CD4-positive, alpha-beta T cell treated with Interleukin-17A for 4 hours (primary cell): ENCODE measurements around the gene DIO3.

Experiments used
- DNase-seq: peaks from one replicate; pipeline ENCODE4 v3.0.0-alpha.2; 2020; ENCODE audit warnings: mixed read lengths

Gene DIO3

DNA sequence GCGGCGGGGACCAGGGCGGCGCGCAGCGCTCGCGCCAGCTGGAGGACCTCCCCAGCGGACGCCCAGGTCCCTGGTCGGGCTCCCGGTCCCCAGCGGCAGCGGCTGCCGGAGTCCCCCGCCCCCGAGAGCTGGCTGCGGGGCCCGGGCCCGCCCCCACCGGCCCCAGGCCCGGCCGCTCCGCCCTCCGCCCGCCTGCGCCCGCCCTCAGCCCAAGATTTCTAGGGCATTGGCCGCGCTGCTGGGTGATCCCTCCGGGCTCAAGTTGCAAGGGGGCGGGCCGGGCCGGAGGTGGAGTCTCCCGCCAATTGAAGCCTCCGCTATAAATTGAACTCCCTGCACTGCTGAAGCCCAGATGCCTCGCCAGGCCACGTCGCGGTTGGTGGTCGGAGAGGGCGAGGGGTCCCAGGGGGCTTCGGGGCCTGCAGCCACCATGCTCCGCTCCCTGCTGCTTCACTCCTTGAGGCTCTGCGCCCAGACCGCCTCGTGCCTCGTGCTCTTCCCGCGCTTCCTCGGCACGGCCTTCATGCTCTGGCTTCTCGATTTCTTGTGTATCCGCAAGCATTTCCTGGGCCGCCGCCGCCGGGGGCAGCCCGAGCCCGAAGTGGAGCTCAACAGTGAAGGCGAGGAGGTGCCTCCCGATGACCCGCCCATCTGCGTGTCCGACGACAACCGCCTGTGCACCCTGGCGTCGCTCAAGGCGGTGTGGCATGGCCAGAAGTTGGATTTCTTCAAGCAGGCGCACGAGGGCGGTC lies at the start of gene DIO3:
Gene DIO3 (plus strand): TSS at position 351 of the 752 bp plus-strand sequence.
- no peak for DNase-seq

DNA sequence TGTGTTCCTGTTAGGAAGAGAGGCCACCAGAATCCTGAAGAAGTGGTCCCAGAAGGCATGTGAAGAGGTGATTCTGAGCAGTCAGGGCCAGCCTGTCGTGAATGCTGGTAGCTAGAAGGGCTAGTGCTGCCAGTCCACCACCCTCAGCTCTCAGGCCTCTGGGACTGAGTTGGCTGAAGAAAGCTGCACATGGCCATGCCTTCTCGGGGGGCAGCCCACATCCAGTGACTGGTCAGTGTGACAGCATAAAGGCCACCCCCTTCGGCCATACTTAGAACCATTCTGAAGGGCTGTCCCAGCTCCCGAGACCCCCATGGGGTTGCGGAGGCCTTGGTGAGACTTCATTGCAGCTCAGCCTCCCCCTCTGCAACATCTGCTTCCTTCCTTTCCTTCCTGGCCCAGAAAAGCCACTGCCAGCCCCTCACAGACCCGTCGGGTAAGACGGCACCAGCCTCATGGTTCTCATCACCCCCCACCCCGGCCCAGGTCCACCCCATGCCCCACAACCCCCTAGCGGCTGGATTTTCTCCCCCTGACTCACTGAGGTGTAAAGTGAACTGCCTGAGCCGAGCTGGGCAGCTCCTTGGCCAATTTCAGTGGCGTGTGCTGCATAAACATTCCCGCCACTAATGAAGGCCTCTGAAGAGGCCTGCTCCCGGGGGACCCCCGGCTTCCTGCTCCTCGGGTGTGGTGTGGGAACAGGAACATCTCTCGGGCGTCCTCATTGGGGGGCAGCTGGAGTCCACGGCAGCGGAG lies 49.5 kb upstream of the DIO3 start:
- no peak for DNase-seq

DNA sequence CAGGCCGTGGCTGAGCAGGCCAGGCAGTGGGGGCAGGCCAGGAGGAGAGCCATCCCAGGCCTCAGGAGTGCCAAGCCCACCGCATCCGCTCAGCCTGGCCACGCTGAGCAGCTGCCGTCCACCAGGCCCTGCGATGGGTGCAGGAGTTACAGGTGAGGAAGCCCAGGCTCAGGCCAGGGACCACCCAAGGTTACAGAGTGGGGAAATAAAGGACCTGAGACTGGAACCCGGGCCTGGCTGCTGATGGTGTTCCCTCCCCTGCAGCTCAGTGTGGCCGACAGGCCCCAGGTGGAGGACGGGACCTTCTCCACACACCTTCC lies 49.0 kb upstream of the DIO3 start:
- DNase-seq = no peak

DNA sequence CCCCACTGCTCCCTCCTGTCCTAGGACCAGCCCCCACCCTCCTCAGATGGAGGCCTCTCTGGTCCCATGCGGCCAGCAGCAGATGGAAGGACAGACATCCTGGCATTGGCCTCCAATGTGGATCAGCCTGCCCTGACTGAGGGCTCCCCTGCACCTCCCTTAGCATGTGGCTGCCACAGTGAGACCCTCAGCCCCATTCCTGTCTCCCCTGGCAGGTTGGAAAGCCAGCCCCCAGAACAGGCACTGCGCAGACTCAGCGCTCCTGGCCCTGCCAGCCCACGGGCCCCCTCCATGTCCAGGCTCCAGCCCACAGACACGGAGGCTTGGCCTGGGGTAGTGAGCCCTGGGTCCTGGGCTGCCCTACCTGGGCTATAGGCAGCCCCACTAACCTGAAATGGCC lies 47.2 kb upstream of the DIO3 start:
- no peak for DNase-seq

DNA sequence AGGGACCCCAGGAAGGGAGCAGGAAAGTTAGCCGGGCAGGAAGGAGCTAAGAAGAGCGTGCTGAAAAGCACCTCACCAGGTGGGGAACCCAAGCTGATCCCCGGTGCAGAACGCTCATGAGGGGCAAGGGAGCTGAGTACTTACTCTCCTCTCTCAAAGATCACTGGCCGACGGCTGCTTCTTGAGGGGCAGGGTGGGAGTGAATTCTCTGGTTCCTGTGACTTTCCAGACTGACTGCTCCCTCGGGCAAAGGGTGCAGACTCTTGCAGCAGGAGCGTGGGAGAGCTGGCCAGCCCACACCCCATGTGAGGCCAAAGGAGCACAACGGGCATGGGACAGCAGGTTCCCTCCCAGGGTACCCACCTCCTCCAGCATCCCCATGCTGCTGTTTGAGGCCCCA lies 44.9 kb upstream of the DIO3 start:
- no peak for DNase-seq

DNA sequence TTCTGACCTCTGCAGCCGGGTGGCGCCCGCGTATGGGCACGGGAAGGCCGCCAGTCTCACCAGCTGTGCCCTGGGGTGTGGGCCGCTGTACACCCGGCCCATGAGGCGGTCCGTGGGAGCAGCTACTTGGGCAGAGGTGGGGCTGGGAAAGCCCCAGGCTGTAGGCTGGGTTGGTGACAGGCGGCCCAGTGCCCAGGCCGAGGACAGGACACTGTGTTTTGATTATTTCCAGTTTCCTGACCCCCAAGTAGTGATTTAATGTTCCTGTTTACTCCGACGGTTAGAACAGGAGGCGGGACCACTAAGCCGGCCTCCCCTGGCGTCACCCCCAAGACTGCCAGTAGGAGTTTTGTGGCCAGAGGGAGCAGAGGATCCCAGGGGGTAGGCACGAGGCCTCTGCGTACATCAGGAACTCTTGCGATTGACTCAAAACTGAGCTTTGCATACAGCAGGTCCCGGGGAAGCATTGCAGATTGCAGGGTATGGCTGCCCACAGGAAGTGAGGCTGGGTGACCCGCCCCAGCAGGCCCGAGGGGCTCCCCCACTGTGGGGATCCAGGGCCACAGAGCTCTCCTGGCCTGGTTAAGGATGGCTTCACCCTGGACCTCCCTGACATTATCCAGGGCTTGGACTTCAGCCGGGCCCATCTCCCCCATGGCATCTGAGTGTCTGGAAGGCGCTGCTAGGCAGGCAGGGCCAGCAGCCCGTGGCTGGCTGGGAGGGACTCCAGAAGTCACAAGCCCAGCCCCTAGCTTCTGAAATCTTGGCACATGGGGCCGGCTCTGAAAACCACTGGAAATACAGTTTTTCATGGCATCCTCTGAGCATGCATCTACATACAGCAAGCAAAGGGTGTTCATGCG lies 42.5 kb upstream of the DIO3 start:
- DNase-seq = no peak

DNA sequence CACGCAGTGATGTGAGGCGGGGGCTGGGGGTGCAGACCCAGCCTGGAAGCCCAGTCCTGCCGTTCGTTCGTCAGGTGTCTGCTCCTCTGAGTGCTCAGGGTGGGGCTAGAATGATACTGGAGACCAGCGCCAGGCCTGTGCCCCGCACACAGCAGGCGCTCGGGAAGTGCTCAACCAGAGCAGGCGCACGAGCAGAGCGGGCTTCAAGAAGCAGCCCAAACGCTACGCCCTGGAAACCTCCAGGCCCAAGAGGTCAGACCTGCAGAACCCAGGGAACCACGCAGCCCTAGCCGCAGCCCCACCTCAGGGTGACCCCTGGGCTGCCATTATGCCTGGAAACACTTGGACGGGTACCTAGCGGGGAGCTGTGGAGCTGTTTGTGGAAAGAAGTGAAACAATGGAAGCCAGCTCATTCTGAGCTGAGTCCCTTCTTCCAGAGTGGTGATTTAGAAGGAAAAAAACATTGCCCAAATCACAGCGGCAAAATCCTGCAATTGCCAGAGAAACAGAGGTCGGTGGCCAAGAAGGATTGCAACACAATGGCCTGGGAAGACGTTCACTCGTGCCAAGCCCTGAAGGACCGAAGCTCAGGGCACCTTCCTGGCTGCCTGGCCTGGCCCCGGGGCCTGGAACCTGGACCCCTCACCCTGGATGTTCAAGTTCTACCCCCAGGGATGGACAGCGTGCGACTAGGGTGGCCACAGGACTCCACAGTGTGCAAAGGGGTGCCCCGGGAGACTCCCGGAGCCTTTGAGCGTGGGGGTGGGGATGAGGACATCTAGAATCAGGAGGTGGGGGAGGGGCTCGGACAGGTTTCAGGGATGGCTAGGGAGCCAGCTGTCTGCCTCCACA lies 40.4 kb upstream of the DIO3 start:
- DNase-seq = no peak

DNA sequence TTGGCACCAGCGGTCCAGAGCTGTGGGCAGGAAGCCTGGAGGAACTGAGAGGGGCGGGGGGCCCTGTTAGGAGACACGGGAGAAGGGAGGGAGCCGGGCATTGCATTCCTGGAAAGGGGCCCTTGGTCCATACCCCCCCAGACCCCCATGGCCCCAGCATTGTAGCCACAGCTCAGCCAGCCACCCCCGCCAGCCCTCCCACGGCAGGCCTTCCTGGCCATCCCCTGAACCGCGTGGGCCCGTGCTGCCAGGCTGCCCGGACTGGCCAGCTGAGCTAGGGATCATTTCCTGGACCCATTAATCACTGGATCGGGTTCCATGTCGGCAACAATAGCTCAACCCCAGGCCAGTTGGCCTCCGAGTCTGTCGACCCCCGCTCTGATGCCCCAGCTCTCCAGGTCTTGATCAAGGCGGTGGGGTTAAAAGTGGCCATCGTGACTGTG lies 39.8 kb upstream of the DIO3 start:
- no peak for DNase-seq

DNA sequence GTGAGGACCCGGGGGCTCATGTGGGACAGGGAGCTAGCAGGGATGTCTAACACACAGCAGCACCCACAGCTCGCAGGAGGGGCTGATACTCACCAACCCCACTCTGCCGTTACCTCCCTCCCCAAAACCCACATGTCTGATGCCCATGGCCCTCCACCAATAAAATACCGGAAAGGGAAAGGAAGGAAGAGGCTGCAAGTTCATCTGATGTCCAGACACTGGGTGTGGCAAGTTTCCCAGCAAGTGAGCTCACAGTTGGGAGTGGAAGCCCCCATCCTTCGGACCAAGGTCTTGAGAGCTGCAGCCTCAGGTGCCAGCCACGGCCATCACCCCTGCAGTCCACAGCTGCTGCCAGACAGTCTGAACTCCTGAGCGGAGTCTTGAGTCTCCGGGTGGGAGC lies 39.3 kb upstream of the DIO3 start:
- no peak for DNase-seq

DNA sequence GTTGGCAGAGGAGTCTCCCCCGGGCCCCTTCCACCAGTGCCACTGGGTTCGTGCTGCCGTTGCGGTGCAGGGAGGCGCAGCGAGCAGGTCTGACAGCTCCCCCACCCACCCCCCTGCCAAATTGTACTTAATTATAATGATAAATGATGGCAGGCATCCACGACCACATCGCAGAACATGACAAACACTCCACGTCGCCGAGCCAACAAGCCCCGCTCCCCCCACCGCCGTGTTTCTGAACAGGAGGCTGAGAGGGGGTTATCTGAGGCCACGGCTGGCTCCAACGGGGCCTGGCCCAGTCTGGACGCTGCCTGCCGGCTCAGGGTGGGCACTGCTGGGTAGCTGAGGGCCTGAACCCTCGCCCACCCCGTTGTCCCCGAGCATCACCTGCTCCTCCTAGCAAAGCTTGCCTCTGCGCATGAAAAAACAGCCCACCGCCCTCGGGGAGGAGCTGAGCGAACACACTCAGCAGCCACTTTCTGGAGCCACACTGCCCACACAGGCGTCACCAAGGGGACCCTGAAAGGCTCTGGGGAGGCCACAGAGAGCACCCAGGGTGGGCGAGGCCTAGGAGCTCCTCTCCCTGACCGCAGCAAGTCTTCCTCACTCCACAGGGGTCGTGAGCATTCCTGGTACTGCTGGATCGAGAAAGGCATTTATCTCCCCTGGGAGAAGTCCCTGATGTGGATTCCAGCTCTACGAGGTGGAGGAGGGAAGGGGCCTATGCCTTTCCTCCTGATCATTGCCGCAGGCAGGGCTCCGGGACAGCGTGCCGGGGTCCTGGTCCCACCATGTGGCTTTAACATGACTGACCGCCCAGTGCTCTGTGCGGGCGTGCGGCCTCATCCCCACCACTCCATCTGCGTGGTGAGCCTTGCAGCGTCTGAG lies 35.4 kb upstream of the DIO3 start:
- DNase-seq = no peak

DNA sequence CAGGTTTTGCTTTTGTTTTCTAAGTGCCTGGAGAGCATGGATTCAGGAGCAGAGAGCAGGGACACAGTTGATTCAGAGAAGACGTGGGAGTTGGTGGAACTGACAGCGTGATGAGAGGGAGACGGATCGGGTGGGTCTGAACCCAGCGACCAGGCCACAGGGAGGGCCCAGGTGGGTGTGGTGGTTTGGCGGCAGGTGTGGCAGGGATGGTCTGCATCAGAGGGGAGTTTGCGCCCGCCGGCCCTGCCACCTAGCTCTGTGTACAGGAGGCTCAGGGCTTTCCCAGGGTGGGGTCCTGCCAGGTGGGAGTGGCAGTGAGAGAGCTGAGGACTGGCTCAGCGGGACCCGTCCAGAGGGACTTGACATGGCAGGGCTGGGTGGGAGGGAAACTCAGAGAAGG lies 33.3 kb upstream of the DIO3 start:
- DNase-seq = no peak

DNA sequence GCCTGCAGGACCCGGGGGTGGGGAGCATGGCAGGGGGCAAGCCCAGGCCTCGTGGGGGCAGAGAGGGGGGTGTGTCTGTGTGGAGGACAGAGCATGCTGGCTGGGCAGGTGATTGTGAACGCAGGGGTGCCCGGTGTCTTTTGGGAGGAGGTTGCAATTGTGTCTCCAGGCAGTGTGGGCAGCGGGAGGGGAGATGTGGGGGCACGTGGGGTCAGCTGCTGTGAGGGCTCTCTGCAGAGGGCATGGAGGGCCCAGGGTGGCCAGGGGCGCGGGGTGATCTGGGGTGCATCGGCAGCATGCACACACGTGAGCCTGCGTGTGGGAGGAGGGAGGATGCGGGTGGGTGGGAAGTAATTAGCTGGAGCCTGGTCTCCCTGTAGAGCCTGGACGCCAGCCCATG lies 32.2 kb upstream of the DIO3 start:
- DNase-seq = no peak

DNA sequence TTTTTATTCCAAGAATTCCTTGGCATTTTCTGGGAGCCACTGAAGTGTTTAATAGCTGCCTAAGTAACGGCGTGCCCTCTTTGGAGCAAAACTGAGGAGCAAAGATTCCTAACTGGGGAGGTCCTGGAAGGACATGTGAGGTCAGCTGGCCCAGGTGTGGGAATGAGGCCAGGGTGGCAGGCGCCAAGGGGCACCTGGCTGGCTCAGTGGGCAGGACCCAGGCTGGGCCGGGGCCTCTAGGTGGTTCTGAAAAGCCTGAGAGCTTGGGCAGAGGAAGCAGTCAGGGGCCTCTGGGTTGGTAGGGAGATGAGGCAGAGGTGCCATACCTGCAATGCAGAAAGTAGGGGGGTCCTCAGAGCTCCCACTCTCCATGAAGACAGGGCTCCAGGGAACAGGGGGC lies 27.1 kb upstream of the DIO3 start:
- DNase-seq = no peak

DNA sequence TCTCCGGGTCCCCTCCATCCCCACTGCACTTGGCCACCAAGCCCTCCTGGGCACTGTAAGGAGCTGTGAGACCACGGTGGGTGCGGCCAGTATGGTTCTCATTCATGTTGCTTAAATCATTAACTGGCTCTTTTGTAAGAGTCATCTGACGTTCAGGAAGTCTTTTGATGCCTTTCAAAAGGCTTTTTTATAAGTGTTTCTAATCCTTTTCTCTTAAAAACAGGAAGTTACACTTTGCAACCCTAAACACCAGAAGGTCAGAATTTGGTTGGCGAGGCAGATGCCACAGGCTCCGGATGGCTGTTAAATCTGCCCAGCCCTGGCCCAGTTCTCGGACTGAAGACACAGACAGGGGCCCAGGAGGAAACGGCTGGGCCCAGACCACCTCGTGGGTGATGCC lies 26.1 kb upstream of the DIO3 start:
- no peak for DNase-seq

DNA sequence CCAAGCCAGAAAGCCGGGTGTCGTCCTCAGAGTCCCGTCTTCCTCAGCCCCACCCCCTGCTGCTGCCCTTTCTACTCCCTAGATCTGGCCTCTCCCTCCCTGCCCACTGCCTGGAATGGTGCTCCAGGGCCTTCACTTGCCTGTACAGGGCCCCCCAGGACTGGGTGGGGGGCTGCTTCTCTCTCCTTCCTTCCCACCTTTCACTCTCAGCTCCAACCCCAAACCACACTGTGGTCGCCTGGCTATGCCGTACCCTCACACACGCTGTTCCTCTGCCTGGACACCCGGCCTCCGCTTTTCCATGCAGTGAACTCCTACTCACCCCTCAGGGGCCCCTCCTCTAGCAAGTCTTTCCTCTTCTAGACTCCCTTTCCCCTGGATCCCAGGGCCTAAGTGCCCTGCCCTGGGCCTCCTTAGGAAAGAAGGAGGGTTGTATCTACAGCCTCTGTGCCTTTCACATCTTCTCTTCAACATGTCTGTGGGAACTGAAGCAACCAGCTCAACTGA lies 25.5 kb upstream of the DIO3 start:
- no peak for DNase-seq

DNA sequence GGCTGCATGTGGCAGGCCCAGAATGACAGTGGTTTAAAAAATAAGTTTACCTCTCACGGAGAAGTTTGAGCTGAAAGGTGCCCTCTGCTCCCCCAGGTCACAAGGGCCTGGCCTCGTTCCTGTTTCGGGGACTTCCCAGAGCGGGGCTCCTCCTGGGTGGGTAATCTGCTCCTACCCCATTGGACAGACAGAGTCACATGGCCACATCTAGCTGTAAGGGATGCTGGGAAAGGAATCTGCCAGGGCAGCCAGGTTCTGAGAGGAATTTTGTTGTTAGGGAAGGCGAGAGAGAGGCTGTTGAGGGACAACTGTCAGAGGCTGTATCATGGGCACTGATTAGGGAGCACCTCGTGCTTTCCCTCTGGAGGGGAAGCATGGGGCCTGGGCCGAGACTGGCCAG lies 24.0 kb upstream of the DIO3 start:
- DNase-seq = no peak

DNA sequence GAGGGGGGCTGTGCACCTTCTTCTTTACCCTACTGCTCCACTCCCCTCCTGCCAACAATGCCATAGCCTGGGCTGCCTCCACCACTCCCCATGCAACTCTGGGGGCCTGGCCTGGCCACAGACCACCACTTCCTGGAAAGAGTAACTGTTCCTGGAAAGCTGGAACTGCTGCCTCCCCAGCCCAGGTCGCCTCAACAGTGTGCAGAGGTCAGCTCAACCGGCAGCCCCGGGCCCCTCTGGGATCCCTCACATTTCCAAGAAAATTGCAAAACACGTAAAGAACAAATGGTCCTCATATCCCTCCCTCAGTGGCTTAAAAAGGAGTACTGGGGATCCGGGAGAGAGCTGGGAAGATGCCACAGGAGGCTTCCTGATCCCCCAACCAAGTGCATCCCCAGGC lies 22.4 kb upstream of the DIO3 start:
- no peak for DNase-seq

DNA sequence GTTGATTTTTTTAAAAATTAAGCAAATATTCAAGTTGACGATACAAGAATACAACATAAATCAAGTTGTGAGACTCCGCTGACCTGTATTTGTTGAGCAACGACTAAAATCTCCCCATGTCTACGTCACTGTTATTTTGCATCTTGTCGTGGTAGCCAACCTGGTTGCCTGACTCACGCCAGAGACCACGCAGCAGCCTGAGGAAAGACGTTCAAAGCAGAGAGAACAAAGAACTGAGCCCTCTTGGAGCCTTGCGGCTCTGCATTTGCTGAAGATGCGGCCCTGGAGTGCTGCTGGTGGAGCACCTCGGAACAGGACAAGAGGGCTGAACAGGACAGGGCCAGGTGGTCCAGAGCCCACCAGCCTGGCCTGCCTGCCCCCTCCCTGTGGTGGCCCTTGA lies 21.4 kb upstream of the DIO3 start:
- DNase-seq = no peak

DNA sequence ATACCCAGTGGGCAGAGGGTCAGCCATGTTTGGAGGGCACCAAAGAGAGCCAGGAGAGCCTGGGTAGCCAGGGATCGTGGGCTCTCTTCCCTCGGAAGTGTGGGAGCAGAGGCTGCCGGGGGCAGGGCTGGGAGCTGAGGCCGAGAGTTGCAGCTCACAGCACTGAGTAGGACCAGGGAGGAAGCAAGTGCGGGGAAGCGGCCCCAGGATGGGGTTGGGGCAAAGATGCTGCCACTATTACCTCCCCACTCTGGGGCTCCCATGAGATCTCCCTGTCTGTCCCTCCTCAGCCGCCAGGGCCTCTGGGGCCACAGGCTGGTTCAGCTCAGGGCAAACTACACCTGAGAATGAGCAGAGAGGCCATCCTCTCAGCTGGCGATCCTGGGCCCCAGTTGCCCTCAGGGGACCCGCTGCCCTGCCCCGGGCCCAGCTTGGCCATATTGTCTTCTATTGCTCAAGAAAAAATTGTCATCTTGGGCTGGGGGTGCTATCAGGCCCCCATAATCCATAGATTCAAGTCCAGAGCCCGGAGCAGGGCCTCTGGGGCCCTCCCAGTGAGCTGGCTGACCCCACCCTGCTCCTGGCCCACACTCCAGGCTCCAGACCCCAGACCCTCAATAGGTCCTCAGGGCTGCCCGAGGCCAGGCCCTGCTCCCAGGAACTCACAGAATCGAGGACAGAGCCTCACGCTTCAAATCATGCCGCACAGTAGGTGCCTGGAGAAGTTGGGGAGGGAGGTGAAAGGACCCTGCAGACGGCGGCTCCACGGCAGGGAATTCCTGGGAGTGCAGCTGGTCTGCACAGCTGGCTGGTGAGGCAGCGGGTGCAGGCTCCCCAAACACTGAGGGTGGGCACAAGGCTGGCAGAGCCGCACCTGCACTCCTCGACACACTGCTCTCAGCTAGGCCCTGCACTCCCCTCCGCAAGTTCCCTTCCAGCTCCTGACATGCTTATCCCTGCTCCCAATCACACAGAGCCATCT lies 20.5 kb upstream of the DIO3 start:
- DNase-seq = no peak

DNA sequence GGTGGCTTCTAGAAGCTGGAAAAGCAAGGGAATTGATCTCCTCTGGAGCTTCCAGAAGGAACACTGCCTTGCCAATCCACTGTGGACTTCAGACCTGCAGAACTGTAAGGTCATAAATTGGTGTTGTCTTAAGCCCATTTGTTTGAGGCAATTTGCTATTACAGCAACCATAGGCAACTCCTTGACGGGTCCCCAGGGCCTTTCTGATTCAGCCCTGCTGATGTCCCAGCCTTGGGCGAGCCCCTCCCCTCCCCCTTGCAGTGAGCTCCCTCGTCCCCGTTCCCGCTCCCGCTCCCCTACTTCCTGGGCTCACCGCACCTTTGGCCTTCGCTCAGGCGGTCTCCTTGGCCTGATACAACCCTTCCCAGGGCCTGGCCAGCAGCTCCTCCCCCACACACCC lies 18.9 kb upstream of the DIO3 start:
- no peak for DNase-seq
